ENCODE results near the gene CEP85. TPM values are rescaled to one million over a fixed set of nuclear protein-coding genes. Genes with fewer than 3 reads are reported as not detected.

Gene CEP85
- total RNA-seq, 1 experiment from 2014 or later: 38.6 TPM

- H3K27ac ChIP-seq (ENCODE audit: insufficient read length, low read depth, low read length): peak overlapping the region; percentile 15
- Mint-ChIP-seq H3K36me3 (ENCODE audit: insufficient read depth in 1 of 3, low read depth in 3 of 3) (peaks cover 27 to 37% (median 37%) of the 10 kb centered on the region in 3 experiments), H3K4me1 (peaks cover 46 to 49% of the 10 kb centered on the region in 2 experiments), H3K27me3 (ENCODE audit: low read depth) (no peaks in the 10 kb centered on the region; the same call in 1 of the 2 replicates), H3K27ac (peak overlapping the region; percentile 82 to 92 (median 91)), H3K9me3 (no peaks in the 10 kb centered on the region; a peak in 1 of 5 replicates), H3K4me3 (peak overlapping the region; percentile 52 to 80)
- no peak overlapping the region for H2AK5ac ChIP-seq (ENCODE audit: insufficient read length, low read length)
- no peak overlapping the region for H2BK15ac ChIP-seq (ENCODE audit: low read depth, low read length)
- no peak overlapping the region for H3K4ac ChIP-seq (ENCODE audit: low read depth, low read length)
- no peak overlapping the region for H4K91ac ChIP-seq (ENCODE audit: insufficient read length, low read depth, low read length)
- H2BK12ac ChIP-seq (ENCODE audit: insufficient read length, low read depth, low read length): no peak overlapping the region
- H3K18ac ChIP-seq (ENCODE audit: insufficient read length, low read depth, low read length): no peak overlapping the region
- H3K9me3 ChIP-seq (ENCODE audit: control insufficient read depth, low read depth, low read length): no peaks in the 10 kb centered on the region
- H4K5ac ChIP-seq (ENCODE audit: insufficient read length, low read depth, low read length): no peak overlapping the region
- H3T11ph ChIP-seq (ENCODE audit: low read length): no peak overlapping the region
- H3K4me2 ChIP-seq (ENCODE audit: insufficient read depth, insufficient read length, low read length): peak overlapping the region; percentile 60
- H4K8ac ChIP-seq (replicated peaks; ENCODE audit: insufficient read length, low read depth, low read length): no peak overlapping the region
- no peaks in the 10 kb centered on the region for H3K27me3 ChIP-seq (ENCODE audit: insufficient read depth, low read length)
- no peak overlapping the region for H2BK120ac ChIP-seq (ENCODE audit: low read depth, low read length, poor library complexity, severe bottlenecking)
- peaks cover 11% of the 10 kb centered on the region; the same call in 1 of the 2 replicates for H3K4me1 ChIP-seq (ENCODE audit: insufficient read depth, low read length)
- H3K23me2 ChIP-seq (ENCODE audit: insufficient read length, low read depth, low read length, poor library complexity, severe bottlenecking): peaks cover 13% of the 10 kb centered on the region
- no peak overlapping the region for H3K23ac ChIP-seq (ENCODE audit: insufficient read length, low read depth, low read length)
- no CpG with 5 or more reads among the region's 5 CpGs for WGBS (ENCODE audit: extremely low coverage, insufficient read length, low lambda C conversion rate)
- H2BK5ac ChIP-seq (ENCODE audit: insufficient read length, low read length): no peak overlapping the region
- no peaks in the 10 kb centered on the region for H3K79me2 ChIP-seq (ENCODE audit: insufficient read depth, low read length)
- H3K9ac ChIP-seq (ENCODE audit: extremely low read depth, insufficient read length, low read length): no peak overlapping the region
- no peak overlapping the region for H2AFZ ChIP-seq (ENCODE audit: low read length)
- peaks cover 2% of the 10 kb centered on the region for H4K20me1 ChIP-seq (ENCODE audit: control insufficient read depth, insufficient read depth, insufficient read length)
- H3K14ac ChIP-seq (ENCODE audit: insufficient read depth, low read length): no peak overlapping the region
- TF ChIP-seq, protein P1, sequence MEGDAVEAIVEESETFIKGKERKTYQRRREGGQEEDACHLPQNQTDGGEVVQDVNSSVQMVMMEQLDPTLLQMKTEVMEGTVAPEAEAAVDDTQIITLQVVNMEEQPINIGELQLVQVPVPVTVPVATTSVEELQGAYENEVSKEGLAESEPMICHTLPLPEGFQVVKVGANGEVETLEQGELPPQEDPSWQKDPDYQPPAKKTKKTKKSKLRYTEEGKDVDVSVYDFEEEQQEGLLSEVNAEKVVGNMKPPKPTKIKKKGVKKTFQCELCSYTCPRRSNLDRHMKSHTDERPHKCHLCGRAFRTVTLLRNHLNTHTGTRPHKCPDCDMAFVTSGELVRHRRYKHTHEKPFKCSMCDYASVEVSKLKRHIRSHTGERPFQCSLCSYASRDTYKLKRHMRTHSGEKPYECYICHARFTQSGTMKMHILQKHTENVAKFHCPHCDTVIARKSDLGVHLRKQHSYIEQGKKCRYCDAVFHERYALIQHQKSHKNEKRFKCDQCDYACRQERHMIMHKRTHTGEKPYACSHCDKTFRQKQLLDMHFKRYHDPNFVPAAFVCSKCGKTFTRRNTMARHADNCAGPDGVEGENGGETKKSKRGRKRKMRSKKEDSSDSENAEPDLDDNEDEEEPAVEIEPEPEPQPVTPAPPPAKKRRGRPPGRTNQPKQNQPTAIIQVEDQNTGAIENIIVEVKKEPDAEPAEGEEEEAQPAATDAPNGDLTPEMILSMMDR (conservative IDR thresholded peaks at IDR 0.05): no peak
- no peak for DNase-seq
- no peak overlapping the region for H3K56ac ChIP-seq (ENCODE audit: insufficient read length, low read depth, low read length)
- H2BK20ac ChIP-seq (ENCODE audit: low read depth, low read length, poor library complexity, severe bottlenecking): no peak overlapping the region
- no peaks in the 10 kb centered on the region for H3K79me1 ChIP-seq (ENCODE audit: insufficient read depth, low read depth, low read length, poor library complexity, severe bottlenecking)
Observed at GRCh38 chr1:26281091-26281958, 47.3 kb downstream of the CEP85 start.
